HepG2 (cell line): ENCODE measurements around the gene CHCHD3. TPM values are rescaled to one million over a fixed set of nuclear protein-coding genes. Genes with fewer than 3 reads are reported as not detected.

Experiments used
- CEBPB ChIP-seq: IDR thresholded peaks from 2 replicates; pipeline ENCODE4 v1.6.1; 2011; ENCODE audit warnings: low read depth, low read length, improper control_type of control experiment, borderline replicate concordance
- SALL2 ChIP-seq: sonication (generic); formaldehyde crosslinking; IDR thresholded peaks from 2 replicates; pipeline ENCODE4 v1.8.1; 2023; ENCODE audit warnings: mild to moderate bottlenecking, missing genetic modification reagents, inconsistent platforms
- SRY ChIP-seq: sonication (generic); formaldehyde crosslinking; IDR thresholded peaks from 2 replicates; pipeline ENCODE4 v1.8.0; 2022; ENCODE audit warnings: mild to moderate bottlenecking, missing genetic modification reagents
- TSC22D2 ChIP-seq: sonication (generic); formaldehyde crosslinking; IDR thresholded peaks from 2 replicates; pipeline ENCODE4 v1.5.1; 2020; ENCODE audit warnings: missing genetic modification reagents, mild to moderate bottlenecking, borderline replicate concordance
- ZBTB46 ChIP-seq: sonication (generic); formaldehyde crosslinking; IDR thresholded peaks from 2 replicates; pipeline ENCODE4 v1.4.0; 2020; ENCODE audit warnings: mild to moderate bottlenecking, missing genetic modification reagents, borderline replicate concordance
- ZNF782 ChIP-seq: sonication (generic); formaldehyde crosslinking; IDR thresholded peaks from 2 replicates; pipeline ENCODE4 v1.4.0; 2020; ENCODE audit warnings: missing genetic modification reagents, mild to moderate bottlenecking, borderline replicate concordance
- ZSCAN22 ChIP-seq: sonication (generic); formaldehyde crosslinking; IDR thresholded peaks from 2 replicates; pipeline ENCODE4 v1.4.0; 2020; ENCODE audit warnings: mild to moderate bottlenecking, missing genetic modification reagents
- polyA plus RNA-seq, 8 experiments: library from polyadenylated mRNA; depleted of rRNA in 3 of 8; stranded (reverse) in 7 of 8; unstranded in 1 of 8; fragments of >200 nt; fragmentation: Illumina TruSeq in 4 of 8; extraction: Trizol in 4 of 8; gene quantifications; 2 replicates each; pipeline versions ENCODE4 v1.2.1 to v1.2.3, GENCODE V29; 2011 to 2016; ENCODE audit warnings: low read depth in 4 of 8, missing spikeins in 1 of 8, mixed read lengths in 1 of 8; ENCODE audit not compliant: insufficient read depth in 1 of 8
- total RNA-seq, 5 experiments: library from RNA; depleted of rRNA; stranded (reverse); fragments of >200 nt; fragmentation: Illumina TruSeq; extraction: Trizol; gene quantifications; 2 replicates each; pipeline ENCODE4 v1.2.3, GENCODE V29; 2016; ENCODE audit warnings: low read depth in 1 of 5
- TF ChIP-seq, protein P1 (sequence below): IDR thresholded peaks from 2 replicates; pipeline ENCODE4 v1.6.1; 2016; ENCODE audit warnings: low read depth, missing genetic modification reagents, missing compliant biosample characterization

CHCHD3 gene
- total and polyA plus RNA-seq, 2 of the 13 experiments (the other 11 are each of a cell fraction or from before 2014, with no cell fraction given) = 32.7 to 86.8 TPM

DNA sequence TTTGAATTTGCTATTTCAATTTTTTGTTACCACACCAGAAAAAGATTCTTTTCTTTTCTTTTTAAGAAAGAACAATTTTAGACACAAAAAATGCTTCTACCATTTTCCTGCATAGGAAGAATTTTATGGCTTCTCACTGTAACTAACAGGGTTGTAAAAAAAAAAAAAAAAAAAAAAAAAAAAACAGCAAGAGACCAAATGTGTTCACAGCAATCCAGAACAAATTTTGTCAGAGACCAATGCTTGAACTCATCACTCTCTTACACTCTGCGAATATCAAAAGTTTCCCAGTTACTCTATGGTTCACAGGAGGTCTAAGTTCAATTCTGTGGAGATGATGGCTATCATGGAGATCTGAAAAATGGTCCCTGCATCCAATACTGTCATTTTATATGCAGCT, 84.4 kb downstream of the CHCHD3 start (continued):
- TF ChIP-seq, protein P1, sequence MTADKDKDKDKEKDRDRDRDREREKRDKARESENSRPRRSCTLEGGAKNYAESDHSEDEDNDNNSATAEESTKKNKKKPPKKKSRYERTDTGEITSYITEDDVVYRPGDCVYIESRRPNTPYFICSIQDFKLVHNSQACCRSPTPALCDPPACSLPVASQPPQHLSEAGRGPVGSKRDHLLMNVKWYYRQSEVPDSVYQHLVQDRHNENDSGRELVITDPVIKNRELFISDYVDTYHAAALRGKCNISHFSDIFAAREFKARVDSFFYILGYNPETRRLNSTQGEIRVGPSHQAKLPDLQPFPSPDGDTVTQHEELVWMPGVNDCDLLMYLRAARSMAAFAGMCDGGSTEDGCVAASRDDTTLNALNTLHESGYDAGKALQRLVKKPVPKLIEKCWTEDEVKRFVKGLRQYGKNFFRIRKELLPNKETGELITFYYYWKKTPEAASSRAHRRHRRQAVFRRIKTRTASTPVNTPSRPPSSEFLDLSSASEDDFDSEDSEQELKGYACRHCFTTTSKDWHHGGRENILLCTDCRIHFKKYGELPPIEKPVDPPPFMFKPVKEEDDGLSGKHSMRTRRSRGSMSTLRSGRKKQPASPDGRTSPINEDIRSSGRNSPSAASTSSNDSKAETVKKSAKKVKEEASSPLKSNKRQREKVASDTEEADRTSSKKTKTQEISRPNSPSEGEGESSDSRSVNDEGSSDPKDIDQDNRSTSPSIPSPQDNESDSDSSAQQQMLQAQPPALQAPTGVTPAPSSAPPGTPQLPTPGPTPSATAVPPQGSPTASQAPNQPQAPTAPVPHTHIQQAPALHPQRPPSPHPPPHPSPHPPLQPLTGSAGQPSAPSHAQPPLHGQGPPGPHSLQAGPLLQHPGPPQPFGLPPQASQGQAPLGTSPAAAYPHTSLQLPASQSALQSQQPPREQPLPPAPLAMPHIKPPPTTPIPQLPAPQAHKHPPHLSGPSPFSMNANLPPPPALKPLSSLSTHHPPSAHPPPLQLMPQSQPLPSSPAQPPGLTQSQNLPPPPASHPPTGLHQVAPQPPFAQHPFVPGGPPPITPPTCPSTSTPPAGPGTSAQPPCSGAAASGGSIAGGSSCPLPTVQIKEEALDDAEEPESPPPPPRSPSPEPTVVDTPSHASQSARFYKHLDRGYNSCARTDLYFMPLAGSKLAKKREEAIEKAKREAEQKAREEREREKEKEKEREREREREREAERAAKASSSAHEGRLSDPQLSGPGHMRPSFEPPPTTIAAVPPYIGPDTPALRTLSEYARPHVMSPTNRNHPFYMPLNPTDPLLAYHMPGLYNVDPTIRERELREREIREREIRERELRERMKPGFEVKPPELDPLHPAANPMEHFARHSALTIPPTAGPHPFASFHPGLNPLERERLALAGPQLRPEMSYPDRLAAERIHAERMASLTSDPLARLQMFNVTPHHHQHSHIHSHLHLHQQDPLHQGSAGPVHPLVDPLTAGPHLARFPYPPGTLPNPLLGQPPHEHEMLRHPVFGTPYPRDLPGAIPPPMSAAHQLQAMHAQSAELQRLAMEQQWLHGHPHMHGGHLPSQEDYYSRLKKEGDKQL (CRISPR knock-in tag) = no peak
- TF ChIP-seq CEBPB (no peak), SALL2 (no peak), ZSCAN22 (CRISPR knock-in tag) (no peak), ZBTB46 (no peak), SRY (CRISPR knock-in tag) (no peak), ZNF782 (CRISPR knock-in tag) (no peak), TSC22D2 (CRISPR knock-in tag) (no peak)
